Right atrium auricular region (tissue), 2 donors: ENCODE results near the gene ACHE. TPM values are rescaled to one million over a fixed set of nuclear protein-coding genes. Genes with fewer than 3 reads are reported as not detected.
"Not testable (repeated sequence)": the region's sequence is repeated elsewhere in the genome, so short reads cannot be mapped to it uniquely, and the experiment has no call there.

Source experiments
- DNase-seq: peaks from one replicate; pipeline ENCODE4 v3.0.0-alpha.2; 2019; ENCODE audit warnings: low spot score
- H3K27ac ChIP-seq, 2 donors: fragments of 200-600 bp; sonication (generic); 1 replicate in 1 of 2; 2 replicates in 1 of 2; pipeline ENCODE4 v1.5.1; 2016 to 2019
- H3K27me3 ChIP-seq, 2 donors: fragments of 200-600 bp; sonication (generic); one replicate each; pipeline versions ENCODE4 v1.5.1 to v1.6.0; 2017 to 2019
- H3K36me3 ChIP-seq: fragments of 200-600 bp; sonication (generic); one replicate; pipeline ENCODE4 v1.5.1; 2016
- H3K4me1 ChIP-seq, 2 donors: fragments of 200-600 bp; sonication (generic); one replicate each; pipeline versions ENCODE4 v1.5.1 to v1.6.0; 2017 to 2019
- H3K4me3 ChIP-seq, 2 donors: fragments of 200-600 bp; sonication (generic); 1 replicate in 1 of 2; 2 replicates in 1 of 2; pipeline ENCODE4 v1.5.1; 2017 to 2019; ENCODE audit warnings: mild to moderate bottlenecking in 1 of 2, moderate library complexity in 1 of 2
- H3K9me3 ChIP-seq, 2 donors: fragments of 200-600 bp; sonication (generic); one replicate each; pipeline ENCODE4 v1.5.1; 2019
- total RNA-seq, 2 donors: library from RNA; depleted of rRNA; stranded (reverse); fragments of >200 nt; gene quantifications; one replicate each; pipeline ENCODE4 v1.1.0, GENCODE V29; 2016
- TF ChIP-seq, protein P1 (sequence below), 2 donors: fragments of 200-600 bp; sonication (generic); IDR thresholded peaks; one replicate each; pipeline ENCODE4 v1.5.1; 2019; ENCODE audit warnings: antibody characterized with exemption in 2 of 2

The ACHE gene
- total RNA-seq, 2 donors from 2014 or later, result 5.4 to 33.0 TPM

GRCh38 chr7:100911484-100911883 is 15.8 kb upstream of the ACHE start:
- TF ChIP-seq, protein P1, sequence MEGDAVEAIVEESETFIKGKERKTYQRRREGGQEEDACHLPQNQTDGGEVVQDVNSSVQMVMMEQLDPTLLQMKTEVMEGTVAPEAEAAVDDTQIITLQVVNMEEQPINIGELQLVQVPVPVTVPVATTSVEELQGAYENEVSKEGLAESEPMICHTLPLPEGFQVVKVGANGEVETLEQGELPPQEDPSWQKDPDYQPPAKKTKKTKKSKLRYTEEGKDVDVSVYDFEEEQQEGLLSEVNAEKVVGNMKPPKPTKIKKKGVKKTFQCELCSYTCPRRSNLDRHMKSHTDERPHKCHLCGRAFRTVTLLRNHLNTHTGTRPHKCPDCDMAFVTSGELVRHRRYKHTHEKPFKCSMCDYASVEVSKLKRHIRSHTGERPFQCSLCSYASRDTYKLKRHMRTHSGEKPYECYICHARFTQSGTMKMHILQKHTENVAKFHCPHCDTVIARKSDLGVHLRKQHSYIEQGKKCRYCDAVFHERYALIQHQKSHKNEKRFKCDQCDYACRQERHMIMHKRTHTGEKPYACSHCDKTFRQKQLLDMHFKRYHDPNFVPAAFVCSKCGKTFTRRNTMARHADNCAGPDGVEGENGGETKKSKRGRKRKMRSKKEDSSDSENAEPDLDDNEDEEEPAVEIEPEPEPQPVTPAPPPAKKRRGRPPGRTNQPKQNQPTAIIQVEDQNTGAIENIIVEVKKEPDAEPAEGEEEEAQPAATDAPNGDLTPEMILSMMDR (IDR thresholded peaks at IDR 0.05), result no peak
- H3K4me3 ChIP-seq, result no peak overlapping the region

GRCh38 chr7:100910443-100910842 is 14.8 kb upstream of the ACHE start:
- not testable (repeated sequence) for H3K4me1 ChIP-seq, H3K27me3 ChIP-seq, H3K4me3 ChIP-seq, H3K9me3 ChIP-seq, H3K27ac ChIP-seq, H3K36me3 ChIP-seq, DNase-seq

More at GRCh38 chr7:100911484-100911883, 15.8 kb upstream of the ACHE start:
- Histone ChIP-seq H3K4me1 (no peaks in the 10 kb centered on the region), H3K36me3 (no peaks in the 10 kb centered on the region), H3K27ac (no peak overlapping the region), H3K9me3 (no peaks in the 10 kb centered on the region), H3K27me3 (no peaks in the 10 kb centered on the region)
- DNase-seq, result no peak

GRCh38 chr7:100908512-100908911 is 12.8 kb upstream of the ACHE start:
- H3K27ac ChIP-seq, result no peak overlapping the region
- H3K36me3 ChIP-seq, result no peaks in the 10 kb centered on the region
- H3K4me3 ChIP-seq, result no peak overlapping the region
- no peaks in the 10 kb centered on the region for H3K9me3 ChIP-seq
- DNase-seq, result no peak
- H3K27me3 ChIP-seq, result no peaks in the 10 kb centered on the region
- TF ChIP-seq, protein P1 (IDR thresholded peaks at IDR 0.05), result no peak
- H3K4me1 ChIP-seq, result no peaks in the 10 kb centered on the region

GRCh38 chr7:100902638-100903037 is 7.0 kb upstream of the ACHE start:
- peaks cover 0 to 5% of the 10 kb centered on the region in 2 donors for H3K27me3 ChIP-seq

DNA sequence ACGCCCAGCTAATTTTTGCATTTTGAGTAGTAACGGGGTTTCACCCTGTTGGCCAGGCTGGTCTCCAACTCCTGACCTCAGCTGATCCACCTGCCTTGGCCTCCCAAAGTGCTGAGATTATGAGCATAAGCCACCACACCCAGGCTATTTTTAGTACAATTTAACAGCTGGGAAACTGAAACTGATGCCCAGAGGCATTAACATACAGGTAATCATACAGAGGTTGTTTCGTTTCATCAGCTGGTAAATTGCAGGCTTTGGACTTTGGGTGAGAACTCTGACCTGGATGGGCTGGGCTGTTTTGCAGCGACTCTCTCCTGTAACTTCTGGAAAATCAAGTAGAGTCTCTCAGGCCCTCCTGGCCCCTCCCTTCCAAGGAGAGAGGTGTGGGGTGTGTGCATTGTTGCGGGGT is 6.2 kb upstream of the ACHE start:
- H3K27ac ChIP-seq, result no peak overlapping the region
- TF ChIP-seq, protein P1 (IDR thresholded peaks at IDR 0.05), result no peak
- no peak for DNase-seq
- no peaks in the 10 kb centered on the region for H3K9me3 ChIP-seq
- no peak overlapping the region for H3K4me3 ChIP-seq
- peaks cover 0 to 7% of the 10 kb centered on the region in 2 donors for H3K27me3 ChIP-seq
- H3K36me3 ChIP-seq, result no peaks in the 10 kb centered on the region
- H3K4me1 ChIP-seq, result no peaks in the 10 kb centered on the region

More at GRCh38 chr7:100902638-100903037, 7.0 kb upstream of the ACHE start:
- Histone ChIP-seq H3K27ac (no peak overlapping the region), H3K4me3 (no peak overlapping the region), H3K9me3 (no peaks in the 10 kb centered on the region), H3K36me3 (no peaks in the 10 kb centered on the region), H3K4me1 (no peaks in the 10 kb centered on the region)
- TF ChIP-seq, protein P1 (IDR thresholded peaks at IDR 0.05), result no peak
- no peak for DNase-seq

- DNase-seq, result no peak
- Histone ChIP-seq H3K36me3 (no peaks in the 10 kb centered on the region), H3K4me1 (peaks cover 0 to 8% of the 10 kb centered on the region in 2 donors), H3K9me3 (no peaks in the 10 kb centered on the region), H3K27me3 (peaks cover 0 to 13% of the 10 kb centered on the region in 2 donors), H3K4me3 (no peak overlapping the region), H3K27ac (no peak overlapping the region)
- TF ChIP-seq, protein P1 (IDR thresholded peaks at IDR 0.05), result no peak
Observed at GRCh38 chr7:100900978-100901377, 5.3 kb upstream of the ACHE start.
